Glomerular visceral epithelial cell (primary cell): ENCODE results near the gene RIMBP3B.
"Not testable (repeated sequence)": the region's sequence is repeated elsewhere in the genome, so short reads cannot be mapped to it uniquely, and the experiment has no call there.

Experiments used
- DNase-seq: peaks from one replicate; pipeline ENCODE4 v3.0.0-alpha.2; 2016; ENCODE audit errors: extremely low spot score

RIMBP3B gene, protein sequence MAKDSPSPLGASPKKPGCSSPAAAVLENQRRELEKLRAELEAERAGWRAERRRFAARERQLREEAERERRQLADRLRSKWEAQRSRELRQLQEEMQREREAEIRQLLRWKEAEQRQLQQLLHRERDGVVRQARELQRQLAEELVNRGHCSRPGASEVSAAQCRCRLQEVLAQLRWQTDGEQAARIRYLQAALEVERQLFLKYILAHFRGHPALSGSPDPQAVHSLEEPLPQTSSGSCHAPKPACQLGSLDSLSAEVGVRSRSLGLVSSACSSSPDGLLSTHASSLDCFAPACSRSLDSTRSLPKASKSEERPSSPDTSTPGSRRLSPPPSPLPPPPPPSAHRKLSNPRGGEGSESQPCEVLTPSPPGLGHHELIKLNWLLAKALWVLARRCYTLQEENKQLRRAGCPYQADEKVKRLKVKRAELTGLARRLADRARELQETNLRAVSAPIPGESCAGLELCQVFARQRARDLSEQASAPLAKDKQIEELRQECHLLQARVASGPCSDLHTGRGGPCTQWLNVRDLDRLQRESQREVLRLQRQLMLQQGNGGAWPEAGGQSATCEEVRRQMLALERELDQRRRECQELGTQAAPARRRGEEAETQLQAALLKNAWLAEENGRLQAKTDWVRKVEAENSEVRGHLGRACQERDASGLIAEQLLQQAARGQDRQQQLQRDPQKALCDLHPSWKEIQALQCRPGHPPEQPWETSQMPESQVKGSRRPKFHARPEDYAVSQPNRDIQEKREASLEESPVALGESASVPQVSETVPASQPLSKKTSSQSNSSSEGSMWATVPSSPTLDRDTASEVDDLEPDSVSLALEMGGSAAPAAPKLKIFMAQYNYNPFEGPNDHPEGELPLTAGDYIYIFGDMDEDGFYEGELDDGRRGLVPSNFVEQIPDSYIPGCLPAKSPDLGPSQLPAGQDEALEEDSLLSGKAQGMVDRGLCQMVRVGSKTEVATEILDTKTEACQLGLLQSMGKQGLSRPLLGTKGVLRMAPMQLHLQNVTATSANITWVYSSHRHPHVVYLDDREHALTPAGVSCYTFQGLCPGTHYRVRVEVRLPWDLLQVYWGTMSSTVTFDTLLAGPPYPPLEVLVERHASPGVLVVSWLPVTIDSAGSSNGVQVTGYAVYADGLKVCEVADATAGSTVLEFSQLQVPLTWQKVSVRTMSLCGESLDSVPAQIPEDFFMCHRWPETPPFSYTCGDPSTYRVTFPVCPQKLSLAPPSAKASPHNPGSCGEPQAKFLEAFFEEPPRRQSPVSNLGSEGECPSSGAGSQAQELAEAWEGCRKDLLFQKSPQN (N-terminal part only)

DNA sequence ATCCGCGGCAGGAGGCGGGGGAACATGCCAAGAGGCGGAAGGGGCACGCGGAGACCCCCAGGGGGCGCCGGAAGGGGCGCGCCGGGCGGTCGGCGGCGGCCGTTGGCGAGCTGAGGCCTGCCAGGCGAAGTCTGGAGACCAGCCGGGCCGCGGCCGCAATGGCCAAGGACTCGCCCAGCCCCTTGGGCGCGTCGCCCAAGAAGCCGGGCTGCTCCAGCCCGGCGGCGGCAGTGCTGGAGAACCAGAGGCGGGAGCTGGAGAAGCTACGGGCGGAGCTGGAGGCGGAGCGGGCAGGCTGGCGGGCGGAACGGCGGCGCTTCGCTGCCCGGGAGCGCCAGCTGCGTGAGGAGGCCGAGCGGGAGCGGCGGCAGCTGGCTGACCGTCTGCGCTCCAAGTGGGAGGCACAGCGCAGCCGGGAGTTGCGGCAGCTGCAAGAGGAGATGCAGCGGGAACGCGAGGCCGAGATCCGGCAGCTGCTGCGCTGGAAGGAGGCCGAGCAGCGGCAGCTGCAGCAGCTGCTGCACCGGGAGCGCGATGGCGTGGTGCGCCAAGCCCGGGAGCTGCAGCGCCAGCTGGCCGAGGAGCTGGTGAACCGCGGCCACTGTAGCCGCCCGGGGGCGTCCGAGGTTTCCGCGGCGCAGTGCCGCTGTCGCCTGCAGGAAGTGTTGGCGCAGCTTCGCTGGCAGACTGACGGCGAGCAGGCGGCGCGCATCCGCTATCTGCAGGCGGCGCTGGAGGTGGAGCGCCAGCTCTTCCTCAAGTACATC is at the start of gene RIMBP3B:
Gene RIMBP3B (plus strand): TSS at position 51 of the 767 bp plus-strand sequence. CDS start 108 bp downstream, at position 159.
- not testable (repeated sequence) for DNase-seq

DNA sequence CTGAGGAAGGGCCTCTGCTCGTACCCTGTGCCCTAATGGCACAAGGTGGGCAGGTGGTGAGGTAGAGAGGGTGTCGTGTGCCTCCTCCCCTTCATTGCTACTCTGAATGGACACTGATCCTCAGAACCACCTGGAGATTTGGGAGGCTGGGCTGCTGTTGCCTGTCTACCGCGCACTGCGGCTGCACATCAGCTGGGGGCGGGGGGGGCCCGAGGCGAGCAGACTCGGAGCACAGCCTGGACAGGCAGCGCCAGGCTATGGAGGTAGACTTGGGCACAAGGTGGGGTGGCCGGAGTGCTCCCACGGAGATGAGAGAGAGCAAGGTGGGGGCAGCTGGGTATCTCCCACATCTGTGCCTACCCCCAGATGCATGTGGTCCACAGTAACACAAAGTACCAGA is 26.0 kb upstream of the RIMBP3B start:
- DNase-seq, result not testable (repeated sequence)

DNA sequence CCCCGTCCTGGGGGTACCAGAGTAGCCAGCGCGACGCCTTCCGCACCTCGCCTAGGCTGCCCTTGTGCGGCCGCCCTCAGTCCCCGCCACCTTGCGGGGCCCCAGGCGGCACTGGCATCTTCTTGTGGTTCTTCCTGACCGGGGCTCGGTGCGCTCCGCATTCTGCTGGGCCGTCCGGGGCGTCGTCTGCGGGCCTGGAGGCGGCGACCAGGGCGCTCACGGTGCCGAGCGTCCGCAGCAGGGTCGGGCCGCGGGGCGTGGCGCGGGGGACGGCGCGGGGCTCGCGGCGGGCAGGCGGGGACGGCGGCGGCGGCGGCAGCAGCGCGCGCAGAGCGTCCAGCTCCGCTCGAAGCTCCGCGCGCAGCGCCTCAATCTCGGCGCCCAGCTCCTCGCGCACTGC is 23.0 kb upstream of the RIMBP3B start:
- DNase-seq, result not testable (repeated sequence)

DNA sequence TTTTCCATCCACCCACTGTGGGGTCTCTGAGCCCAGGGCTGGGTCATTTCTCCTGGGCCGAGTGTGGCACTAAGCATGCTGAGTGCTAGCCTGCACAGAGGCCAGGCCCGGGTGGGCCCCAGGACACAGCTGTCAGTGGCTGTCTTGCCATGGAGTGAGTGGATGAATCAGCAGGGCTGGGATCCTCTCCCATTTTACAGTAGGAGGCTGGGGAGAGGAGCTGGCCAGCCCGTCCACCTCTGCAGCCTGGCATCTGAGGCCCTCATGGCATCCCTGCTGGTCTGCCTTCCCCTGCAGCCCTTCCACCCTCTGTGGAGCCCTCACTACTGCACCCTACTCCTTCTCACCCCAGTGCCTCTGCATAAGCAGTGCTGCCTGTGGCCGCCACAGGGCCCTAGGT is 21.1 kb upstream of the RIMBP3B start:
- not testable (repeated sequence) for DNase-seq

DNA sequence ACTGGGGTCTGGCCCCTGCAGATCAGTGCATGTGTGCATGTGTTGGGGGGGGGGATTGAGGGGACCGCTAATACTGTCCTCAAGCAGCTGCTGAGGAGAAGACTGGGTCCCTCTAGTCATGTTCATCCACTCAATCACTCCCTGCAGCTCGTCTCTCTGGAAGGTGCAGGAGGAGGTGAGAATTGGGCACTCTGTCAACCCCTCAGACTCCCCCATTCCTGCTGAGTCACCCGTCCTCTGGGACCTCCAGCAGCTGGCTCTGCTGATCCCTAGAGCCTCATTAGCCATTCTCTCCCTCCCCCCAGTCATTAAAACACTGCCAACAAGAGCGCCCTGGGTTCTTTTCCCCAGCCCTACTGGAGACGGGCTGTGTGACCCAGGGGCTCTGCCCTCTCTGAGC is 20.5 kb upstream of the RIMBP3B start:
- DNase-seq, result not testable (repeated sequence)

DNA sequence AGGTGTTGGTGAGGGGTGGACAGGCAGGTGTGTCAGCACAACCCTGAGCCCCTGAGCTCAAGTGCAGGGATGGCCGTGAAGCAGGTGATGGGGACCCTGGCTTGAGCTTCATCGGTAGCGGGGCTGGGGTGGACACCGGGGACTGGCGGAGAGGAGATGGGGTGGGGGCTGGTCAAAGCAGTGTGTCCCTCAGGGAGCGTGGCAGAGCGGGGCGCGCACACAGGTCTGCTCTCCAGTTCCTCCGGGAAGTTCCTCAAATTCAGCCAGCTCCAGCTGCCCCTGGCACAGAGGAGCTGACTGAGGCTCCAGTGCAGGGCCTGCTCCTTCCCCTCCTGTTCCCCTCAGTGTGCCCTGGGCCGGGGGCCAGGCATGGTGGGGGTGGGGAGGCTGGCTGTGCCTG is 19.7 kb upstream of the RIMBP3B start:
- not testable (repeated sequence) for DNase-seq

DNA sequence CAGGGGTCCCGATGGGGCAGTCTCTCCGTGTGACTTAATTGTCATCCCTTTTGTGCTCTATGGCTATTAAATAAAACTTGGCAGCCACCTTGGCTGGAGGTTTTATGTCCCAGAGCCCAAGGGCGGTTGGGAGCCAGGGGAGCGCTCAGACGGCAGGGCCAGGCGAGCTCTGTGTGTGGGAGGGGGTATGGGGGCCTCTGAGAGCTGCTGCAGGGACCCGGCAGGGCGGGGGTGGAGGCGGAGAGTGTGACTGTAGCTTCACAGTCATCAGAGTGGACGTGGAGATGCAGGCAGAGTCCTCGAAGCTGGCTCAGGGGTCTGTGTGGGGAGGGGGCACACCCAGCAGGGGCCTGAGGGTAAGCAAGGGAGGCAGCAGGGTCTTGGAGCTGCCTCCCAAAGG is 19.2 kb upstream of the RIMBP3B start:
- not testable (repeated sequence) for DNase-seq

DNA sequence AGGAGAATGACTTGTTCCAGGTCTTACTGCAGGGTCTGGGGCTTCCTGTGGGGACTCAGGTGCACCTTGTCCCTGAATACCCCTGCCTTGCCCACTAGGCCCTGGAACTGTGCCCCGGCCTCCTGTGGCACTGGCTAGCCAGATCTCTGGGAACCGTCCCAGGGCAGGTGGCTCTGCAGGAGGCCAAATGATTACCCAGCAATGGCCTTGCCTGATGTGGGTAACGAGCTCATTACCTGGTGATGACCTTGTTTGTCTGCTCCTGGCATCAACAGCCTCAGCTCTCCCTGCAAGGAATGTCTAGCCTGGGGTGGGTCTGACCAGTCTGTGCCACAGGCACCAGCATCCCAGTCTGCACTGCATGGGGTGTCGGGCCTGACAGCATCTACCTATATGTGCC is 18.2 kb upstream of the RIMBP3B start:
- not testable (repeated sequence) for DNase-seq

DNA sequence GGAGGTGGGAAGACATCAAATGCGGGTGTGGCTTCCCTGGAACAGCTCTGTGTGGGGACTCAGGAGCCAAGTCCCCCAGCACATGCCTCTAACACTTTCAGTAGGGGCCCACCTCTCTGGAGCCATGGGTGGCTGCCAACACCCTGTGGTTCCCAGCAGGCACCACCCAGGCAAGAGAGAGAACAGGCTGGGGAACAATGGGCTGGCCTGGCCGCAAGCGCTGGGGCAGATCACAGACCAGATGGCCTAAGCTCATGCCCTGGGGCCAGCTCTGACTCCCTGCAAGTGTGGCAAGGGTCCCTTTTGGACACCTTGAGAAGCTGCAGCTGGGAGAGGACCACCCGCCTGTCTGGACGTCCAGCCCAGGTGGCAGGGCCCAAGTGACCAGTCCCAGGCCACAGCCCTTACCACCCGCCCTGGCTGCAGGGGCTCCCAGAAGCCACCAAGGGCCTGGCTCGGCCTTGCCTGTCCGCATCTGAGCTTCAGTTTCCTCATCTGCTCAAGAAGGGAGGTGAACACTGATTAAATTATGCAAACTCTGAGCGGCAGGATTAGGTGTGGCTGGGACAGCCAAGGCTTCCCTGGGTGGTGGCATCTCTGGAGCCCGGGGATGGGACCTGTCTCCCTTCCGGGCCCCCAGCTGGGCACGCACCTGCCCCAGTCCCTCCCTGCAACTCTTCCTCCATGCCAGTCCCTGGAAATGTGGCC is 14.8 kb upstream of the RIMBP3B start:
- DNase-seq, result not testable (repeated sequence)

DNA sequence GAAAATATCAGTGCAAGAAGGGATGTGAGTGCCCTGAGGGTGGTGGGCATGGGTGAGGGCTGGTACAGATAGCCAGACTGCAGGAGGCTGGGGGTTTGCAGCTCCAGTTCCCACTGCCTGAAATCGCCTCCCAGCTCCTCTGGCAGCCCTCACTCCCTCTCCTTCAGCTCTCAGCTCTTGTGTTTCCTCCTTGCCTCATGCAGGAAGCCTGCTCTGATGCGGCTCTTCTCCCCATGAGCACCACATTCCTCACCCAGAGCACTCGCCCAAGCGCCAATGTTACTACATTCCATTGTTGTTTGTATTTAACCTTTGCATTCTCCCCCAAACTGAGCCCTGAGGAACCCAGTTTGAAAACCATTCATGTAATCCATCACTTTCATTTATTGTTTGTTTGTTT is 7.7 kb upstream of the RIMBP3B start:
- DNase-seq, result not testable (repeated sequence)

DNA sequence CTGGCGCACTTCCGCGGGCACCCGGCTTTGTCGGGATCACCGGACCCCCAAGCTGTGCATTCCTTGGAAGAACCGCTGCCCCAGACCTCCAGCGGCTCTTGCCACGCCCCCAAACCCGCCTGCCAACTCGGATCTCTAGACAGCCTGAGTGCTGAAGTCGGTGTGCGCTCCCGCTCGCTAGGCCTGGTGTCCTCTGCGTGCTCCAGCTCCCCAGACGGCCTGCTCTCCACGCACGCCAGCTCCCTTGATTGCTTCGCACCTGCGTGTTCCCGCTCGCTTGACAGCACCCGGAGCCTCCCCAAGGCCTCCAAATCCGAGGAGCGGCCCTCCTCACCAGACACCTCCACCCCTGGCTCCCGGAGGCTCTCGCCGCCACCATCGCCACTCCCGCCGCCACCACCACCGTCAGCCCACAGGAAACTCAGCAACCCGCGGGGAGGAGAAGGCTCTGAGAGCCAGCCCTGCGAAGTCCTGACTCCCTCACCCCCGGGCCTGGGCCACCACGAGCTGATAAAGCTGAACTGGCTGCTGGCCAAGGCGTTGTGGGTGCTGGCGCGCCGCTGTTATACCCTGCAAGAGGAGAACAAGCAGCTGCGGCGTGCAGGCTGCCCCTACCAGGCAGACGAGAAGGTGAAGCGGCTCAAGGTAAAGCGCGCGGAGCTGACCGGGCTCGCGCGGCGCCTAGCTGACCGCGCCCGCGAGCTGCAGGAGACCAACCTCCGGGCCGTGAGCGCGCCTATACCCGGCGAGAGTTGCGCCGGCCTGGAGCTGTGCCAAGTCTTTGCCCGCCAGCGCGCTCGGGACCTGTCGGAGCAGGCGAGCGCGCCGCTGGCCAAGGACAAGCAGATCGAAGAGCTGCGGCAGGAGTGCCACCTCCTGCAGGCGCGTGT is 1.2 kb downstream of the RIMBP3B start:
- not testable (repeated sequence) for DNase-seq

DNA sequence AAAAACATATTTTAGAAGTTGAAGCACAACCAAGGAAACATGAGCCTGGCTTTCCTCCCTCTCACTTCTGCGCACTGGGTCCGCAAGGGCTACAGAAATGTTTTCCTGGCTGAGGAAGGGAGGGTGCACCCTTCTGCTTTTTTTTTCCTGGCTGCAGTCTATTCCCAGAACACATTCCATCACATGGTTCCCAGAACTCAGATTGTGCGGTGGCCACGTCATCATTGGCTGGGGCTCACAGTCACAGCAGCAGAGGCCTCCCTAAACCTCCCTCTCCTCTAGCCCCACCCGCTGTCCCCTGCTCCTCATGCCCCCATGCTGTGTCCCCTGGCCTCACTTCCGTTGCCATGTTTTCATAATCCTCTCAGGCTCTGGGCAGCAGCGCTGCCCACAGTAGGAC is 5.9 kb downstream of the RIMBP3B start:
- not testable (repeated sequence) for DNase-seq

DNA sequence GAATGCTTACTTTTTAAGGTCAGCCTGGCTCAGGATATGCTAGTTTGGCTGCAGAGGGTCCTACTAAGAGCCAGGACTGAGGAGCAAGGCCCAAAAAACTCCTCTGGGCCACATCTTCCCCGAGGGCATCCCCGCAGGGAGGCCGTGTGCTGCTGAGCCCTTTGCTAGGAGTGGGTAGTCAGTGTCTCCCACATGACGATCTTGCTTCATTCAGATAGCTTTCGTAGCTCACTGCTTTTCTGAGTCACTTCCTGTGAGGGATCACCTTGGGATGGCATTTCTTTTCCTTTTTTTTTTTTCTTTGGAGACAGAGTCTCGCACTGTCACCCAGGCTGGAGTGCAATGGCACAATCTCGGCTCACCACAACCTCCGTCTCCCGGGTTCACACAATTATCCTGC is 6.5 kb downstream of the RIMBP3B start:
- not testable (repeated sequence) for DNase-seq

DNA sequence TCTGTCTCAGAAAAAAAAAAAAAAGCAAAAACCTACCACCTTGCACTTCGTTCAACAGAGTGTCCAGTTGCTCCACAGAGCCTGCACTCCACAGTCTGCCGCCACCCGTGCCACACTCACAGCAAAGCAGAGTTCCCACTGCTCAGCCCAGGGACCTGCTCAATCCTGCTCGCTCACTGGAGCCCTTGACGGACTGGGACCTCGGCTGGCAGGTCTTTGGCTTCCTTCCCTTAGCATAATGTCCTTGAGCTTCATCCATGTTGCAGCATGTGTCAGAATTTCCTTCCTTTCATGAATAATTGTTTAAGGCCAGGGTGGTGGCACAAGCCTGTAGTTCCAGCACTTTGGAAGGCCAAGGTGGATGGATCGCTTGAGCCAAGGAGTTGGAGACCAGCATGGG is 11.1 kb downstream of the RIMBP3B start:
- DNase-seq, result not testable (repeated sequence)

DNA sequence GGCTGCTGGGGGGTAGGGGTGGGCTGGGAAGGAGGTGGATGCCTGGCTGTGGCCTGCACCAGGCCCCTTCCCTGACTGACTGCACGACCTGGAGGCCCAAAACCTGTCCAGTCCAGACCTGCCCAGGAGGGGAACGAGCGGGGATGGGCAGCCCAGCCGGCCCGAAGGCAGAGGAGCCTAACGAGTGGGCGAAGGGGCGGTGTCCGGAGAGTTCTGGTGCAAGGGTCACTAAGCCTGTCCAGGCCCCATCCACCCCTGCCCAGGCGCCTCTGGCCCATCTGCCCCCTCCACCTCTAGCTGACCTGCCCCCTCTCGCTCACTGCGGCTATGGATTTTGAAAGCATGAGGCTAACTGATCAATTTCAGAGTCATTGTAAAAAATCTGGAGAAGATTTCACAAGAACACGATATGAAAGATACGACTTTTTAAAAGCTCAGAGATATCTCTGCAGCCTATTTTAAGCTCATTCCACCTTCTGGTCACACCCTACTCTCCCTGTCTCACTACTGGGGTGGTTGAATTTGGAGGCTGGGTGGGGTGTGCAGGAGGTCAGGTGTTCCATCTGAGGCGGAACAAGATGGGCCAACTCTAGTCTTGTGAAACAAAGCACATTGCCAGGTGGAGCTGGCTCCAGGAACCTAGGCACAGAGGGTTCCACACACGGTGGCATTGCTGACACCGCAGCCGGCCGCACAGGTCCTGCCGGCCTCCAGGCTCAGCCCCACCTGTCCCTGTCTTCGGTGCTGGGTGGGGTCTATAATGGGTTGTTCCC is 17.8 kb downstream of the RIMBP3B start:
- DNase-seq, result not testable (repeated sequence)

DNA sequence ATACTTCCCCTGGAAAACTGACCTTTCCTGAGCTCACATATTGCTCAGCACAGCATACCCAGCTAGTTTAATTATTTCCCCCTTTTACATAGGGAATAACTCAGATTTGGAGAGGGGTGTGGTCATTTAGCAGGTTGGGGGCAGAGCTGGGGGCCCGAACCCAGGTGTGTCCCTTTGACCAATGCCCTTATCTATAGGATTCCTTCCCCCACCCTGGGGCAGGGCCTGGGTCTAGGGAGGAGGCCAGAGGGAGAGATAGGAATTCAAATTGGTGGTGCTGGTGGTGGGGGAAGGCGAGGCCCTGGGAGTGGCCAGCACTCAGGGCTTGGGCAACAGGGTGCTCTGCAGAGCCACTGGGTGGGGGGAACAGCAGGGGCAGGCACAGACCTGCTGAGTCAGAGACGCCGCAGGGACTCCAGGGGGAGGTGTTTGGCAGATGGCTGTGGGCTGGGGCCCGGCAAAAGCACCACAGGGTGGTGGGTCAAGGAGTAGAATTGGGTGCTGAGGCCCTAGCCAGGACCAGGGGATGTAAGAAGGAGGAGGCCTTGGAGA is 19.3 kb downstream of the RIMBP3B start:
- not testable (repeated sequence) for DNase-seq

DNA sequence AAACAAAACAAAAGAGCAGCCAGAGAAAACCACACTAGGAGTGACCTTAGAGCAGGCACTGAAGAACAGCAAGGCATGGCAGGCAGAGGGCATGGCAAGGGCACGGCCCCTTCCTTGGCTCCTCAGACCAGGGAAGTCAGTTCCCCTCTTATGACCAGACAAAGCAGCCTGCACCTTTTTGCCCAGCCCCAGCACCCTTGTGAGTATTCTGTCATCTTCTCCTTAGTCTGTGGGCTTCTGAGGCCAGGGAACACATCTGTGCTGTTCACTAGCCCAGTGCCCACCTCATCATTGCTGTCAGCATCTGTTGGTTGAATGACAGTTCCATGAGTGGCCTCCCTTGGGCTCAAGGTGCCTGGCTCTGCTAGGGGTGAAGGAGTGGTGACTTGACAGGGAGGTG is 23.6 kb downstream of the RIMBP3B start:
- not testable (repeated sequence) for DNase-seq

DNA sequence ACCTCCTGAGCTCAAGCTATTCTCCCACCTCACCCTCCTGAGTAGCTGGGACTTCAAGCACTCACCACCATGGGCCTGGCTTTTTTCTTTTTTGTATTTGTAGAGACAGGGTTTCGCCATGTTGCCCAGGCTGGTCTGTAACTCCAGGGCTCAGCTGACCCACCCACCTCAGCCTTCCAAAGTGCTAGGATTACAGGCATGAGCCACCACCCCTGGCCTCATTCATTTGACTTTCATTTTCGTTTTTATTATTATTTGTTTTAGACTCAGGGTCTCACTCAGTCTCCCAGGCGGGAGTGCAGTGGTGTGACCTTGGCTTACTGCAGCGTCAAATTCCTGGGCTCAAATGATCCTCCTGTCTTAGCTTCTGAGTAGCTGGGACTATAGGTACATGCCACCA is 24.2 kb downstream of the RIMBP3B start:
- not testable (repeated sequence) for DNase-seq
